PC-9 (cell line): Measurements from ENCODE around the gene NVL. TPM values are rescaled to one million over a fixed set of nuclear protein-coding genes. Genes with fewer than 3 reads are reported as not detected.
"Not testable (repeated sequence)": the region's sequence is repeated elsewhere in the genome, so short reads cannot be mapped to it uniquely, and the experiment has no call there.

ENCODE experiments used
- BruUV-seq: library from RNA; stranded (reverse); fragments of 400-500 nt; replicated peaks from 2 replicates; lab custom pipeline; 2021; lab: Mats Ljungman, UMichigan
- CTCF ChIA-PET: fragments of 300-600 bp; sonication (Branson Sonifier 250); formaldehyde crosslinking; loops from one replicate; lab custom pipeline; 2022; ENCODE audit warnings: antibody characterized with exemption; lab: Charles Lee
- POLR2A ChIA-PET: fragments of 300-600 bp; sonication (Branson Sonifier 250); formaldehyde crosslinking; loops from one replicate; lab custom pipeline; 2022; ENCODE audit warnings: antibody characterized with exemption; ENCODE audit not compliant: unreplicated experiment; lab: Charles Lee
- DNase-seq, 2 experiments: peaks; one replicate each; pipeline versions ENCODE4 v3.0.0 to v3.0.0-alpha.2; 2015 to 2022; ENCODE audit warnings: mixed read lengths in 1 of 2
- H2AFZ ChIP-seq: fragments of 200-600 bp; sonication (generic); 2 replicates; pipeline ENCODE4 v1.8.1; 2017; ENCODE audit warnings: antibody characterized with exemption
- H3F3A ChIP-seq: fragments of 200-600 bp; sonication (generic); 2 replicates; pipeline ENCODE4 v1.8.1; 2017; ENCODE audit warnings: antibody characterized with exemption, mild to moderate bottlenecking, low read depth; ENCODE audit not compliant: insufficient read depth
- H3K27ac ChIP-seq: fragments of 200-600 bp; sonication (generic); 2 replicates; pipeline ENCODE4 v1.6.1; 2016; ENCODE audit warnings: mixed run types
- H3K27me3 ChIP-seq: fragments of 200-600 bp; sonication (generic); 2 replicates; pipeline ENCODE4 v1.6.1; 2016; ENCODE audit warnings: low read depth, mixed run types; ENCODE audit not compliant: insufficient read depth
- H3K36me3 ChIP-seq: fragments of 200-600 bp; sonication (generic); 2 replicates; pipeline ENCODE4 v1.6.1; 2016; ENCODE audit warnings: low read depth, mixed run types
- H3K4me1 ChIP-seq: fragments of 200-600 bp; sonication (generic); replicated peaks from 2 replicates; pipeline ENCODE4 v1.6.1; 2016; ENCODE audit warnings: mixed run types; ENCODE audit not compliant: insufficient read depth
- H3K4me2 ChIP-seq: fragments of 200-600 bp; sonication (generic); 2 replicates; pipeline ENCODE4 v1.6.1; 2017; ENCODE audit warnings: mixed run types
- H3K4me3 ChIP-seq: fragments of 200-600 bp; sonication (generic); 2 replicates; pipeline ENCODE4 v1.6.1; 2016; ENCODE audit warnings: mixed run types
- H3K79me2 ChIP-seq: fragments of 200-600 bp; sonication (generic); 2 replicates; pipeline ENCODE4 v1.6.1; 2017; ENCODE audit warnings: low read depth, mixed run types
- H3K9me2 ChIP-seq: fragments of 200-600 bp; sonication (generic); 2 replicates; pipeline ENCODE4 v1.8.1; 2017; ENCODE audit warnings: mild to moderate bottlenecking; ENCODE audit not compliant: insufficient read depth
- H3K9me3 ChIP-seq: fragments of 200-600 bp; sonication (generic); 2 replicates; pipeline ENCODE4 v1.8.1; 2016; ENCODE audit warnings: low read depth; ENCODE audit not compliant: insufficient read depth
- H4K20me1 ChIP-seq: fragments of 200-600 bp; sonication (generic); 2 replicates; pipeline ENCODE4 v1.8.1; 2017; ENCODE audit not compliant: insufficient read depth
- CTCF ChIP-seq: fragments of 200-600 bp; sonication (generic); conservative IDR thresholded peaks from 2 replicates; pipeline ENCODE4 v1.6.1; 2017; ENCODE audit warnings: mixed run types, antibody characterized with exemption, mild to moderate bottlenecking, moderate library complexity
- EZH2 ChIP-seq: fragments of 200-600 bp; sonication (generic); IDR thresholded peaks from 2 replicates; pipeline ENCODE4 v1.8.0; 2017; ENCODE audit warnings: antibody characterized with exemption, low read depth
- intact Hi-C: fragments of 100-400 bp; cut with micrococcal nuclease; formaldehyde crosslinking; loops from one replicate; pipeline ENCODE4 v1.10.0; 2022; ENCODE audit not compliant: unreplicated experiment
- total RNA-seq: library from RNA; stranded (reverse); gene quantifications from 2 replicates; pipeline ENCODE4 v1.2.3, GENCODE V29; 2021

NVL gene
- total RNA-seq, 1 experiment from 2014 or later, result 36.1 TPM

GRCh38 chr1:224343679-224344078, 13.7 kb upstream of the NVL start:
- ChIA-PET POLR2A (interaction anchor here (0.6 kb wide), 1 partner anchor 399 kb away, joined by 28 read pairs; no protein-coding TSS in a partner anchor), CTCF (no interaction called here)
- peaks cover 20% of the 10 kb centered on the region for H3K9me3 ChIP-seq
- no peak for DNase-seq
- no peak overlapping the region for H3K4me3 ChIP-seq
- H3K27ac ChIP-seq, result no peak overlapping the region
- TF ChIP-seq CTCF, result no peak
- TF ChIP-seq EZH2, result no peak
- H3K9me2 ChIP-seq, result no peaks in the 10 kb centered on the region
- no peak overlapping the region for H2AFZ ChIP-seq
- no TSS peak for BruUV-seq
- H4K20me1 ChIP-seq, result no peaks in the 10 kb centered on the region
- H3K4me2 ChIP-seq, result no peak overlapping the region
- H3K4me1 ChIP-seq, result no peaks in the 10 kb centered on the region
- intact Hi-C loops, result no loop called here
- H3K36me3 ChIP-seq, result no peaks in the 10 kb centered on the region
- H3K79me2 ChIP-seq, result no peaks in the 10 kb centered on the region
- no peaks in the 10 kb centered on the region for H3F3A ChIP-seq
- no peaks in the 10 kb centered on the region for H3K27me3 ChIP-seq

GRCh38 chr1:224340453-224341384, 10.7 kb upstream of the NVL start:
- CTCF ChIA-PET, result not testable (repeated sequence)

GRCh38 chr1:224339442-224340033, 9.6 kb upstream of the NVL start:
- ChIA-PET POLR2A (no interaction called here), CTCF (no interaction called here)
- H3F3A ChIP-seq, result no peaks in the 10 kb centered on the region
- no peaks in the 10 kb centered on the region for H3K27me3 ChIP-seq
- H3K4me1 ChIP-seq, result no peaks in the 10 kb centered on the region
- TF ChIP-seq CTCF, result no peak
- no peak for TF ChIP-seq EZH2
- no peaks in the 10 kb centered on the region for H3K36me3 ChIP-seq
- no peak for DNase-seq
- H3K4me3 ChIP-seq, result no peak overlapping the region
- H3K79me2 ChIP-seq, result no peaks in the 10 kb centered on the region
- no peaks in the 10 kb centered on the region for H3K9me2 ChIP-seq
- no peak overlapping the region for H3K4me2 ChIP-seq
- intact Hi-C loops, result loop anchor here (10.0 kb wide), 2 partner anchors 345 to 1205 kb away; no protein-coding TSS in a partner anchor
- no peak overlapping the region for H3K27ac ChIP-seq
- no peaks in the 10 kb centered on the region for H4K20me1 ChIP-seq
- peaks cover 14% of the 10 kb centered on the region for H3K9me3 ChIP-seq
- BruUV-seq, result no TSS peak
- no peak overlapping the region for H2AFZ ChIP-seq

More at GRCh38 chr1:224340453-224341384, 10.7 kb upstream of the NVL start:
- peak in 1 of 2 experiments; percentile 17 for DNase-seq
- H3K9me2 ChIP-seq, H3K4me2 ChIP-seq, H3K4me1 ChIP-seq, H3K4me3 ChIP-seq, H3K79me2 ChIP-seq, POLR2A ChIA-PET, H3K36me3 ChIP-seq, H2AFZ ChIP-seq, BruUV-seq, H3F3A ChIP-seq, H3K27ac ChIP-seq, intact Hi-C loops, H4K20me1 ChIP-seq, H3K27me3 ChIP-seq: not testable (repeated sequence)
- H3K9me3 ChIP-seq, result peaks cover 20% of the 10 kb centered on the region
